Measurements from ENCODE around the gene CASP7. TPM values are rescaled to one million over a fixed set of nuclear protein-coding genes. Genes with fewer than 3 reads are reported as not detected.

Gene CASP7
- total RNA-seq, 1 donor from 2014 or later, result 44.9 TPM

GRCh38 chr10:113665806-113666354 is 13.8 kb upstream of the CASP7 start:
- no peak for TF ChIP-seq EZH2 (IDR thresholded peaks at IDR 0.05; ENCODE audit: insufficient read depth, low read length)
- TF ChIP-seq, protein P1, sequence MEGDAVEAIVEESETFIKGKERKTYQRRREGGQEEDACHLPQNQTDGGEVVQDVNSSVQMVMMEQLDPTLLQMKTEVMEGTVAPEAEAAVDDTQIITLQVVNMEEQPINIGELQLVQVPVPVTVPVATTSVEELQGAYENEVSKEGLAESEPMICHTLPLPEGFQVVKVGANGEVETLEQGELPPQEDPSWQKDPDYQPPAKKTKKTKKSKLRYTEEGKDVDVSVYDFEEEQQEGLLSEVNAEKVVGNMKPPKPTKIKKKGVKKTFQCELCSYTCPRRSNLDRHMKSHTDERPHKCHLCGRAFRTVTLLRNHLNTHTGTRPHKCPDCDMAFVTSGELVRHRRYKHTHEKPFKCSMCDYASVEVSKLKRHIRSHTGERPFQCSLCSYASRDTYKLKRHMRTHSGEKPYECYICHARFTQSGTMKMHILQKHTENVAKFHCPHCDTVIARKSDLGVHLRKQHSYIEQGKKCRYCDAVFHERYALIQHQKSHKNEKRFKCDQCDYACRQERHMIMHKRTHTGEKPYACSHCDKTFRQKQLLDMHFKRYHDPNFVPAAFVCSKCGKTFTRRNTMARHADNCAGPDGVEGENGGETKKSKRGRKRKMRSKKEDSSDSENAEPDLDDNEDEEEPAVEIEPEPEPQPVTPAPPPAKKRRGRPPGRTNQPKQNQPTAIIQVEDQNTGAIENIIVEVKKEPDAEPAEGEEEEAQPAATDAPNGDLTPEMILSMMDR (IDR thresholded peaks at IDR 0.05; ENCODE audit: insufficient read depth, low read depth, low read length), result no peak
- no peaks in the 10 kb centered on the region for H3K79me2 ChIP-seq (ENCODE audit: insufficient read depth, low read length)
- H3K27me3 ChIP-seq (ENCODE audit: insufficient read depth, low read length), result no peaks in the 10 kb centered on the region
- H3K9ac ChIP-seq (ENCODE audit: low read length), result no peak overlapping the region
- no peaks in the 10 kb centered on the region for H3K27me3 Mint-ChIP-seq (ENCODE audit: low read depth, unreplicated experiment)
- H2AFZ ChIP-seq (ENCODE audit: low read depth, low read length), result peak overlapping the region; percentile 46
- H3K9me3 ChIP-seq (ENCODE audit: insufficient read depth, low read depth, low read length), result no peaks in the 10 kb centered on the region
- DNase-seq (ENCODE audit: low read depth) (peak; percentile 88), FAIRE-seq (no peak)
- H3K4me1 Mint-ChIP-seq (ENCODE audit: low read depth, unreplicated experiment), result peaks cover 12% of the 10 kb centered on the region
- peaks cover 5% of the 10 kb centered on the region for H3K36me3 Mint-ChIP-seq (ENCODE audit: low read depth, unreplicated experiment)
- H3K27ac Mint-ChIP-seq (ENCODE audit: unreplicated experiment), result peak overlapping the region; percentile 76
- H3K27ac ChIP-seq (ENCODE audit: low read depth, low read length), result peak overlapping the region; percentile 54
- peak overlapping the region; percentile 45 for H3K4me2 ChIP-seq (ENCODE audit: low read length)
- H4K20me1 ChIP-seq (ENCODE audit: insufficient read depth, low read length), result no peaks in the 10 kb centered on the region
- no peaks in the 10 kb centered on the region for H3K36me3 ChIP-seq (ENCODE audit: insufficient read depth, low read length)
- no peak overlapping the region for H3K4me3 ChIP-seq (ENCODE audit: insufficient read depth, low read depth, low read length)
- H3K9me3 Mint-ChIP-seq (ENCODE audit: unreplicated experiment), result peaks cover 5% of the 10 kb centered on the region
- H3K4me1 ChIP-seq (ENCODE audit: insufficient read depth, low read length), result peaks cover 17% of the 10 kb centered on the region
- H3K4me3 Mint-ChIP-seq (ENCODE audit: unreplicated experiment), result no peak overlapping the region

GRCh38 chr10:113666682-113667252 is 12.9 kb upstream of the CASP7 start:
- Histone ChIP-seq H3K9ac (ENCODE audit: low read length) (no peak overlapping the region), H3K9me3 (ENCODE audit: insufficient read depth, low read depth, low read length) (no peaks in the 10 kb centered on the region), H3K4me2 (ENCODE audit: low read length) (peak overlapping the region; percentile 45), H4K20me1 (ENCODE audit: insufficient read depth, low read length) (no peaks in the 10 kb centered on the region), H3K36me3 (ENCODE audit: insufficient read depth, low read length) (no peaks in the 10 kb centered on the region), H3K4me1 (ENCODE audit: insufficient read depth, low read length) (peaks cover 17% of the 10 kb centered on the region), H3K27me3 (ENCODE audit: insufficient read depth, low read length) (no peaks in the 10 kb centered on the region), H3K27ac (ENCODE audit: low read depth, low read length) (peak overlapping the region; percentile 54), H3K79me2 (ENCODE audit: insufficient read depth, low read length) (no peaks in the 10 kb centered on the region), H3K4me3 (ENCODE audit: insufficient read depth, low read depth, low read length) (no peak overlapping the region), H2AFZ (ENCODE audit: low read depth, low read length) (peak overlapping the region; percentile 46)
- peaks cover 9% of the 10 kb centered on the region for H3K9me3 Mint-ChIP-seq (ENCODE audit: unreplicated experiment)
- H3K27me3 Mint-ChIP-seq (ENCODE audit: low read depth, unreplicated experiment), result peaks cover 5% of the 10 kb centered on the region
- H3K27ac Mint-ChIP-seq (ENCODE audit: unreplicated experiment), result peak overlapping the region; percentile 76
- DNase-seq (ENCODE audit: low read depth), result peak; percentile 36
- peaks cover 5% of the 10 kb centered on the region for H3K36me3 Mint-ChIP-seq (ENCODE audit: low read depth, unreplicated experiment)
- no peak for FAIRE-seq
- peaks cover 12% of the 10 kb centered on the region for H3K4me1 Mint-ChIP-seq (ENCODE audit: low read depth, unreplicated experiment)
- H3K4me3 Mint-ChIP-seq (ENCODE audit: unreplicated experiment), result no peak overlapping the region
- TF ChIP-seq, protein P1 (IDR thresholded peaks at IDR 0.05; ENCODE audit: insufficient read depth, low read depth, low read length), result no peak
- TF ChIP-seq EZH2 (IDR thresholded peaks at IDR 0.05; ENCODE audit: insufficient read depth, low read length), result no peak
